NB4 (cell line): Measurements from ENCODE around the gene GOLGA8A.

Source experiments
- MAX ChIP-seq: IDR thresholded peaks from 2 replicates; pipeline ENCODE4 v1.6.1; 2011; ENCODE audit warnings: low read depth, low read length
- POLR2A ChIP-seq: IDR thresholded peaks from 2 replicates; pipeline ENCODE4 v1.6.1; 2011; ENCODE audit warnings: mild to moderate bottlenecking; ENCODE audit not compliant: insufficient read length; ENCODE audit errors: extremely low read depth
- TF ChIP-seq, protein P1 (sequence below): IDR thresholded peaks from one replicate; pipeline ENCODE4 v1.5.1; 2012; ENCODE audit warnings: low read depth, low read length

GRCh38 chr15:34434627-34435305, 2.8 kb downstream of the GOLGA8A start:
- TF ChIP-seq MAX = no peak
- no peak for TF ChIP-seq POLR2A
- TF ChIP-seq, protein P1, sequence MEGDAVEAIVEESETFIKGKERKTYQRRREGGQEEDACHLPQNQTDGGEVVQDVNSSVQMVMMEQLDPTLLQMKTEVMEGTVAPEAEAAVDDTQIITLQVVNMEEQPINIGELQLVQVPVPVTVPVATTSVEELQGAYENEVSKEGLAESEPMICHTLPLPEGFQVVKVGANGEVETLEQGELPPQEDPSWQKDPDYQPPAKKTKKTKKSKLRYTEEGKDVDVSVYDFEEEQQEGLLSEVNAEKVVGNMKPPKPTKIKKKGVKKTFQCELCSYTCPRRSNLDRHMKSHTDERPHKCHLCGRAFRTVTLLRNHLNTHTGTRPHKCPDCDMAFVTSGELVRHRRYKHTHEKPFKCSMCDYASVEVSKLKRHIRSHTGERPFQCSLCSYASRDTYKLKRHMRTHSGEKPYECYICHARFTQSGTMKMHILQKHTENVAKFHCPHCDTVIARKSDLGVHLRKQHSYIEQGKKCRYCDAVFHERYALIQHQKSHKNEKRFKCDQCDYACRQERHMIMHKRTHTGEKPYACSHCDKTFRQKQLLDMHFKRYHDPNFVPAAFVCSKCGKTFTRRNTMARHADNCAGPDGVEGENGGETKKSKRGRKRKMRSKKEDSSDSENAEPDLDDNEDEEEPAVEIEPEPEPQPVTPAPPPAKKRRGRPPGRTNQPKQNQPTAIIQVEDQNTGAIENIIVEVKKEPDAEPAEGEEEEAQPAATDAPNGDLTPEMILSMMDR = no peak
